BJ (cell line): ENCODE data around the gene HSF4. TPM values are rescaled to one million over a fixed set of nuclear protein-coding genes. Genes with fewer than 3 reads are reported as not detected.

Experiments used
- CTCF ChIA-PET: fragments of 350-600 bp; formaldehyde crosslinking; extraction: SDS; loops from one replicate; lab custom pipeline; 2021; ENCODE audit warnings: antibody characterized with exemption, inconsistent platforms; lab: Yijun Ruan, JAX
- POLR2A ChIA-PET: fragments of 300-600 bp; sonication (Branson Sonifier 250); formaldehyde crosslinking; extraction: SDS; loops from one replicate; lab custom pipeline; 2021; ENCODE audit warnings: antibody characterized with exemption; lab: Charles Lee
- DNase-seq: peaks from one replicate; pipeline ENCODE4 v3.0.0-alpha.2; 2011; ENCODE audit warnings: low read depth
- H3K27me3 ChIP-seq: 2 replicates; pipeline ENCODE4 v1.6.0; 2011; ENCODE audit warnings: low read length; ENCODE audit not compliant: control insufficient read depth, insufficient read depth
- H3K36me3 ChIP-seq: 2 replicates; pipeline ENCODE4 v1.5.1; 2011; ENCODE audit warnings: low read length; ENCODE audit not compliant: control insufficient read depth, insufficient read depth
- H3K4me3 ChIP-seq: 2 replicates; pipeline ENCODE4 v1.5.1; 2011; ENCODE audit warnings: low read depth, mild to moderate bottlenecking, control low read depth, low read length
- polyA plus RNA-seq: library from polyadenylated mRNA; depleted of rRNA; stranded (reverse); fragments of >200 nt; gene quantifications from 2 replicates; pipeline ENCODE4 v1.2.3, GENCODE V29; 2011
- TF ChIP-seq, protein P1 (sequence below): IDR thresholded peaks from 2 replicates; pipeline ENCODE4 v1.5.1; 2011; ENCODE audit warnings: low read depth, mild to moderate bottlenecking, control low read depth, inconsistent platforms, low read length, moderate library complexity; ENCODE audit not compliant: insufficient read depth

The HSF4 gene
- polyA plus RNA-seq, 1 experiment, result 4.1 TPM

DNA sequence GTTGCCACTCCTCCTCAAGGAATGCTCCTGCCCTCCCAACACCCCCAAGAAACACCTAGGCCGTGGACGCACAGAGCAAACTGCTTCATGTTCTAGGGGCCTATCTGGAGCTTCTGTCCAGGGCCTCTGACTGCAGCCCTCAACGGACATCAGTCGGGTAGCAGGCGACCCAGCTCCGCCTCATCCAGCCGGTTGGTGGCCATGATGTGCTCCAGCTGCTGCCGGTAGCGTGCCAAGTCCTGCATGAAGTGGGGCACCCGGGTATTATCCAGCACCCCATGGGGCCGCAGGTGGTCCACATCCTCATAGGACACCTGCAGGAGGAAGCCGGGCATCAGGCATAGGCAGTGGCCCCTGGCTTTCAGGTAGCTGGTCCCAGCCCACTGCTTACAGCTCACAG, 12.1 kb downstream of the HSF4 start:
- no peak for DNase-seq
- TF ChIP-seq, protein P1, sequence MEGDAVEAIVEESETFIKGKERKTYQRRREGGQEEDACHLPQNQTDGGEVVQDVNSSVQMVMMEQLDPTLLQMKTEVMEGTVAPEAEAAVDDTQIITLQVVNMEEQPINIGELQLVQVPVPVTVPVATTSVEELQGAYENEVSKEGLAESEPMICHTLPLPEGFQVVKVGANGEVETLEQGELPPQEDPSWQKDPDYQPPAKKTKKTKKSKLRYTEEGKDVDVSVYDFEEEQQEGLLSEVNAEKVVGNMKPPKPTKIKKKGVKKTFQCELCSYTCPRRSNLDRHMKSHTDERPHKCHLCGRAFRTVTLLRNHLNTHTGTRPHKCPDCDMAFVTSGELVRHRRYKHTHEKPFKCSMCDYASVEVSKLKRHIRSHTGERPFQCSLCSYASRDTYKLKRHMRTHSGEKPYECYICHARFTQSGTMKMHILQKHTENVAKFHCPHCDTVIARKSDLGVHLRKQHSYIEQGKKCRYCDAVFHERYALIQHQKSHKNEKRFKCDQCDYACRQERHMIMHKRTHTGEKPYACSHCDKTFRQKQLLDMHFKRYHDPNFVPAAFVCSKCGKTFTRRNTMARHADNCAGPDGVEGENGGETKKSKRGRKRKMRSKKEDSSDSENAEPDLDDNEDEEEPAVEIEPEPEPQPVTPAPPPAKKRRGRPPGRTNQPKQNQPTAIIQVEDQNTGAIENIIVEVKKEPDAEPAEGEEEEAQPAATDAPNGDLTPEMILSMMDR, result no peak
- H3K36me3 ChIP-seq, result no peaks in the 10 kb centered on the region
- ChIA-PET CTCF (interaction anchor here (0.6 to 4.5 kb wide), 6 partner anchors 8 to 222 kb away, joined by 3 to 36 read pairs (median 8); partner anchors contain the start of genes FBXL8, HSF4 and TRADD), POLR2A (interaction anchor here (0.6 kb wide), 1 partner anchor 40 kb away, joined by 3 read pairs; no protein-coding TSS in a partner anchor)
- no peaks in the 10 kb centered on the region for H3K27me3 ChIP-seq
- H3K4me3 ChIP-seq, result no peak overlapping the region

DNA sequence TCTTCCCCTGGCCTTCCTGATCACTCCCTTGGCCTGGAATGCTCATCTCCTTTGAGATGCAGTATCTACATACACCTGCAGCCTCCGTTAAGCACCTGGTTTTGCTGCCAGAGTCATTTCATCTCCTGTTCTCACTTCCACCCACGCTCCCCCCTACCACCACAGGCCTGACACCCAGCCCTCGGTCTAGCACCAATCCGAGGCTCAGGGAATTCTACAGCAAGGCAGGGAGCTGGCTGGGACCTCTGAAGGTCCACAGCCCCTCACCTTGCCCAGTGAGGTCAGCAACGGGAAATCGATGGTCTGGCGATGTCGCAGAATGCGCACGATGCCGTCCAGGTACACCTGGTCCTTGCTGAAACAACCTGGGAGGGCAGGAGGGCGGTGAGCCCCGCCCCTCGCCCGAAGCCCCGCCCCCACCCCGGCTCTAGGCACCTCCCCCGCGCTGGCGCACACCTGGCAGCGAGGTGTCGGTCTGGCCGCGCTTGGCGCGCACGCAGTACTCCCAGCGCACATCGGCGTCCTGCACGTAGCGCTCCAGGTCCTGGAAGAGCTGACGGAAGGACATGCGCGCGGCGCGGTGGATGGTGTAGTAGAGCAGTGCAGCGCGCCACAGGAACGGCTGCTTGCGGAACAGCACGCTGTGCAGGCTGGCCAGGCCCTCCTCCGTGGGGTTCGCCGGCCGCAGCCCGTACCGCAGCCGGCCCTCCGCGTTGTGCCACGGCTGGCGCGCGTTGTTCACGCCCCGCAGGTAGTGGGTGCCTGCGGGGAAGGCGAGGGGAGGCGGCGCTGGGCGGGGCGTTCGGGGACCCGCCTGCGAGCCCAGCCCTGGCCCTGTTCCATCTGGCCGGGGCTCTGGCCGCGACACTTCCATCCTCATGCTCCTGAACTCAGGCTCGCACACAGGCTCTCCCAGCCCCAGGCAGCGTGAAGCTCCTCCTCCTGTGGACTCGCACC, 13.5 kb downstream of the HSF4 start:
- ChIA-PET CTCF (no interaction called here), POLR2A (interaction anchor here (0.6 to 0.7 kb wide), 2 partner anchors 160 to 246 kb away, joined by 4 to 15 read pairs; no protein-coding TSS in a partner anchor)
- no peak for DNase-seq
- H3K27me3 ChIP-seq, result no peaks in the 10 kb centered on the region
- peak overlapping the region; percentile 41 for H3K4me3 ChIP-seq
- TF ChIP-seq, protein P1, result peak; percentile 16; the same call in 1 of the 2 replicates
- no peaks in the 10 kb centered on the region for H3K36me3 ChIP-seq

DNA sequence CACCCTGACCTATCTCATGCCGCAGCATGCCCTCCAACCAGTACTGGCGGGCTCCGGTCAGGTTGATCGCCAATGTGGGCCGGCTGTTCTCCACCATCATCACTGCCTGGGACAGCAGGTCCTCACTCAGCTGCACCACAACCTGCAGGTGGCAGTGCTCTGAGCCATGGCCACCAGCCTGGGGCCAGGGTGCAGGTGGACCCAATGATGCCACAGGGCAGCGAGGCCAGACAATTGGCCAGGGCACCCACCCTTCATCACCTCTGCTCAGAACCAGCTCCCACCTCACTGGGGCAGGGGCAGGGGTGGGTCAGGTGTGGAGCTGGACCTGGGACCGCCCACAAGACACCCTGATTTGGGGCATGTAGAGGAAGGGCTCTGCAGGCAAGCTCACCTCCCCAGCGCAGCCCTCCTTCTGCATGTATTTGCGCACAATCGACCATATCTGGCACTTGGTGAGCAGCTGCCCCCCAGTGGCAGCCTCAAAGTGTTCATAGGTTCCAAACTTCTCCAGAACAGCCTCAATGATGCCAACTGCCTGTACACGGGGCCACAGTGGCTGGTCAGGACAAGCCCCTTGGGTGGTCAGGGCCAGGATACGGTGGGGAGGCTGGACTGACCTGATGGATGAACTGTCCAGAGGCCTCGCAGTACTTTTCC, 15.0 kb downstream of the HSF4 start:
- DNase-seq, result no peak
- H3K36me3 ChIP-seq, result no peaks in the 10 kb centered on the region
- no peaks in the 10 kb centered on the region for H3K27me3 ChIP-seq
- ChIA-PET POLR2A (no interaction called here), CTCF (no interaction called here)
- no peak overlapping the region for H3K4me3 ChIP-seq
- TF ChIP-seq, protein P1, result no peak

DNA sequence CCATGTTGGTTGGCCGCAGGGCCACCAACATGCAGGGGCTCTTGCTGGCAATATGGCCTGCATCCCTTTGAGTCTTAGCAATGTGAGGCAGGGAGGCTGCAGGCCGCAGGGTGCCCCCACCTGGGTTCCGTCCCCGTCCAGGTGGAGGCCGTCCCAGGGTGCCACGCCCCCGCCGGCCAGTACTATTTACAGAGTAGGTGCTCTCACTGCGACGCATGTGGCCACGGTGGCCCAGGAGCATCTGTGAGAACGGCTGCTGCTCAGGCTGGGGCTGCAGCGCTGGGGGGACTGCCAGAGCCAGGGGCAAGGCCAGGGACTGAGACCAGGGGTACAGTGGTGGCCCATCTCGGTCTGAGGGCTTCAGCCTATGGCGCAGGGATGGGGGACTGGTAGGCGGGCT, 15.6 kb downstream of the HSF4 start:
- Histone ChIP-seq H3K36me3 (no peaks in the 10 kb centered on the region), H3K4me3 (no peak overlapping the region), H3K27me3 (no peaks in the 10 kb centered on the region)
- ChIA-PET POLR2A (no interaction called here), CTCF (no interaction called here)
- TF ChIP-seq, protein P1, result no peak
- no peak for DNase-seq

DNA sequence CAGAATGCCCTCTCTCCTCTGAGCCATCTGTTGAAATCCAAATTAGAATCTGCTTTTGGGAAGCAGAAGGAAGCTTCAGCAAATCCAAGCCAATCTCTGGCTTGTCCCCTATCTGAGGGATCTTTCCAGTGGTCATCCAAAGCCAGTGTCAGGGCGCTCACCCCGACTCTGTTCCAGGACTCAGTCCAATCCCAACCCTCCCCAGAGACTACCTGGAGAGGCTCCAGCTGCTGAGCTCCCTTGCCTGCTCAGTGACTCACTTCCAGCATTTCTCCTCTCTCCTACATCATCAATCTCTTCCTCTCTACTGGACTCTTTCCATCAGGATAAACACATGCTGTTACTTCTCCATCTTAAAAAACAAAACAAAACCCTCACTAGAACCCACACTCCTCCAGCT, 16.8 kb downstream of the HSF4 start:
- ChIA-PET CTCF (interaction anchor here (0.7 to 2.3 kb wide), 7 partner anchors 11 to 227 kb away, joined by 3 to 10 read pairs (median 4); partner anchors contain the start of gene NOL3), POLR2A (no interaction called here)
- Histone ChIP-seq H3K27me3 (no peaks in the 10 kb centered on the region), H3K36me3 (no peaks in the 10 kb centered on the region), H3K4me3 (no peak overlapping the region)
- TF ChIP-seq, protein P1, result no peak
- no peak for DNase-seq
